Neuronal stem cell (in vitro differentiated cells): ENCODE results near the gene VIL1.
A peak's percentile ranks its signal among the peaks of the same experiment; 100 is the strongest.

Source experiments
- DNase-seq: peaks from one replicate; pipeline ENCODE4 v3.0.0-alpha.2; 2013; ENCODE audit warnings: low spot score
- H2AFZ ChIP-seq: one replicate; pipeline ENCODE4 v1.6.1; 2013; ENCODE audit warnings: mild to moderate bottlenecking, low read length, inconsistent platforms
- H2AK5ac ChIP-seq: 2 replicates; pipeline ENCODE4 v1.6.1; 2013; ENCODE audit warnings: low read depth, mild to moderate bottlenecking, inconsistent platforms, low read length, moderate library complexity, mixed read lengths
- H2BK120ac ChIP-seq: 2 replicates; pipeline ENCODE4 v1.6.1; 2013; ENCODE audit warnings: low read depth, mild to moderate bottlenecking, inconsistent platforms, low read length, moderate library complexity, mixed read lengths
- H2BK12ac ChIP-seq: one replicate; pipeline ENCODE4 v1.6.1; 2013; ENCODE audit warnings: low read length, inconsistent platforms
- H2BK15ac ChIP-seq: 2 replicates; pipeline ENCODE4 v1.6.1; 2013; ENCODE audit warnings: mild to moderate bottlenecking, low read length, inconsistent platforms, mixed read lengths
- H2BK5ac ChIP-seq: one replicate; pipeline ENCODE4 v1.6.1; 2013; ENCODE audit warnings: inconsistent platforms, mild to moderate bottlenecking, low read length, moderate library complexity
- H3K14ac ChIP-seq: one replicate; pipeline ENCODE4 v1.6.1; 2013; ENCODE audit warnings: low read length, inconsistent platforms
- H3K18ac ChIP-seq: 2 replicates; pipeline ENCODE4 v1.6.1; 2013; ENCODE audit warnings: low read length, inconsistent platforms
- H3K23ac ChIP-seq: 2 replicates; pipeline ENCODE4 v1.6.1; 2013; ENCODE audit warnings: low read depth, mild to moderate bottlenecking, mixed read lengths, low read length, inconsistent platforms; ENCODE audit not compliant: poor library complexity
- H3K27ac ChIP-seq: replicated peaks from 3 replicates; pipeline ENCODE4 v1.5.1; 2013; ENCODE audit warnings: low read length, inconsistent platforms
- H3K27me3 ChIP-seq, 3 experiments: 2 replicates each; pipeline ENCODE4 v1.6.1; 2013; ENCODE audit warnings: low read length in 3 of 3, mild to moderate bottlenecking in 2 of 3, inconsistent platforms in 1 of 3, low read depth in 1 of 3, mixed read lengths in 1 of 3, moderate library complexity in 1 of 3; ENCODE audit not compliant: control insufficient read depth in 3 of 3, insufficient read depth in 3 of 3
- H3K36me3 ChIP-seq, 2 donors: replicated peaks in 1 of 2; 2 replicates each; pipeline ENCODE4 v1.6.1; 2013; ENCODE audit warnings: low read length in 2 of 2; ENCODE audit not compliant: control insufficient read depth in 2 of 2, insufficient read depth in 2 of 2
- H3K4ac ChIP-seq: 2 replicates; pipeline ENCODE4 v1.6.1; 2013; ENCODE audit warnings: inconsistent platforms, mild to moderate bottlenecking, low read length, moderate library complexity
- H3K4me1 ChIP-seq, 2 donors: 1 replicate in 1 of 2; 2 replicates in 1 of 2; pipeline ENCODE4 v1.6.1; 2013; ENCODE audit warnings: low read length in 2 of 2, low read depth in 1 of 2; ENCODE audit not compliant: control insufficient read depth in 2 of 2, insufficient read depth in 1 of 2
- H3K4me2 ChIP-seq: one replicate; pipeline ENCODE4 v1.6.1; 2013; ENCODE audit warnings: mild to moderate bottlenecking, low read length, inconsistent platforms; ENCODE audit not compliant: insufficient read depth, poor library complexity, severe bottlenecking
- H3K4me3 ChIP-seq, 2 donors: 2 replicates each; pipeline ENCODE4 v1.5.1; 2013; ENCODE audit warnings: low read length in 2 of 2, mild to moderate bottlenecking in 2 of 2, inconsistent platforms in 1 of 2, moderate library complexity in 1 of 2
- H3K79me1 ChIP-seq: one replicate; pipeline ENCODE4 v1.6.1; 2013; ENCODE audit warnings: low read depth, mild to moderate bottlenecking, inconsistent platforms, low read length, moderate library complexity
- H3K9ac ChIP-seq: one replicate; pipeline ENCODE4 v1.6.1; 2013; ENCODE audit warnings: mild to moderate bottlenecking, low read depth, low read length, inconsistent platforms; ENCODE audit not compliant: poor library complexity
- H3K9me3 ChIP-seq, 2 donors: replicated peaks in 1 of 2; 2 replicates each; pipeline versions ENCODE3 to v1.6.1; 2013; ENCODE audit warnings: low read length in 2 of 2, mild to moderate bottlenecking in 2 of 2, inconsistent platforms in 1 of 2, low read depth in 1 of 2, mixed read lengths in 1 of 2, moderate library complexity in 1 of 2; ENCODE audit not compliant: control insufficient read depth in 2 of 2, insufficient read depth in 1 of 2
- H4K8ac ChIP-seq: one replicate; pipeline ENCODE4 v1.6.1; 2013; ENCODE audit warnings: low read depth, mild to moderate bottlenecking, inconsistent platforms, low read length, moderate library complexity
- H4K91ac ChIP-seq: one replicate; pipeline ENCODE4 v1.6.1; 2013; ENCODE audit warnings: low read length, low read depth, mild to moderate bottlenecking, inconsistent platforms; ENCODE audit not compliant: poor library complexity
- WGBS, 2 donors: extraction: QIAGEN DNeasy Blood & Tissue Kit; methylation state at CpG; one replicate each; pipeline ENCODE4 v1.1.7; 2013; ENCODE audit warnings: missing lambda C conversion rate in 2 of 2, mixed read lengths in 1 of 2; ENCODE audit not compliant: insufficient read length in 2 of 2, insufficient replicate concordance in 1 of 2; ENCODE audit errors: extremely low coverage in 2 of 2; 5-methylcytosine and 5-hydroxymethylcytosine counted together

Gene VIL1

DNA sequence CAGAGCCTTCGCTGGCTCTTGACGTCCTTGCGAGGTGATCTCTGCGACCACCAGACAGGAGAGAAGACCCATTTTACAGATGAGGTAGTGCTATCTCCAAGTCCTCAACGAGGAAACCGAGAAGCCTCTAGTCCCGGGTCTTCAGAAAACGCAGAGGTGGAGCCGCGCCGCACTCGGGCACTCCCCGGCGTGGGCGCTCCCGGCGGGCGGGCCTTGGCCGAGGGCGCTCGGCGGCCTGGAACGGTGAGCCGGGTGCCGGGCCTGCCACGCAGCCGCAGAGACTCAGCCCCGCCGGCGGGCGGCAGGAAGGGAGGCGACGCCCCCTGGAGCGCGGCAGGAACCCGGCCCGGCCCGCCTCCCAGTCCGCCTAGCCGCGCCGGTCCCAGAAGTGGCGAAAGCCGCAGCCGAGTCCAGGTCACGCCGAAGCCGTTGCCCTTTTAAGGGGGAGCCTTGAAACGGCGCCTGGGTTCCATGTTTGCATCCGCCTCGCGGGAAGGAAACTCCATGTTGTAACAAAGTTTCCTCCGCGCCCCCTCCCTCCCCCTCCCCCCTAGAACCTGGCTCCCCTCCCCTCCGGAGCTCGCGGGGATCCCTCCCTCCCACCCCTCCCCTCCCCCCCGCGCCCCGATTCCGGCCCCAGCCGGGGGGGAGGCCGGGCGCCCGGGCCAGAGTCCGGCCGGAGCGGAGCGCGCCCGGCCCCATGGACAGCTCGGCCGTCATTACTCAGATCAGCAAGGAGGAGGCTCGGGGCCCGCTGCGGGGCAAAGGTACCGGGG lies 19.3 kb upstream of the VIL1 start, which contains the start of gene CTDSP1:
TSS of gene CTDSP1 (plus strand) at position 478 of the 776 bp plus-strand sequence. CDS start at position 701, 223 bp downstream.
- Histone ChIP-seq H3K4me1 (peaks cover 28 to 30% of the 10 kb centered on the region in 2 donors), H3K27me3 (peaks cover 22 to 35% (median 35%) of the 10 kb centered on the region in 3 experiments), H2AK5ac (peak within 1 kb of the TSS; percentile 99), H3K14ac (peak within 1 kb of the TSS; percentile 94), H3K4me3 (peak within 1 kb of the TSS; percentile 91 to 92), H3K9ac (peak within 1 kb of the TSS; percentile 96), H2BK15ac (peak within 1 kb of the TSS; percentile 65), H2AFZ (peak within 1 kb of the TSS; percentile 92), H4K91ac (no peak within 1 kb of the TSS), H3K9me3 (peaks cover 0 to 3% of the 10 kb centered on the region in 2 donors), H3K23ac (peak within 1 kb of the TSS; percentile 89), H3K27ac (no peak within 1 kb of the TSS), H3K79me1 (peaks cover 8% of the 10 kb centered on the region), H2BK120ac (peak within 1 kb of the TSS; percentile 97), H4K8ac (no peak within 1 kb of the TSS), H3K4me2 (peak within 1 kb of the TSS; percentile 93), H2BK12ac (peak within 1 kb of the TSS; percentile 88), H3K36me3 (peaks cover 20 to 33% of the 10 kb centered on the region in 2 donors), H3K18ac (peak within 1 kb of the TSS; percentile 98), H2BK5ac (peak within 1 kb of the TSS; percentile 90), H3K4ac (peak within 1 kb of the TSS; percentile 66)
- DNase-seq = peak; percentile 91
- no CpG with 5 or more reads among the region's 78 CpGs for WGBS, 2 donors

GRCh38 chr2:218400167-218400929 lies 18.6 kb upstream of the VIL1 start:
- Histone ChIP-seq H2BK5ac (peak overlapping the region; percentile 90), H2BK120ac (peak overlapping the region; percentile 97), H2AK5ac (peak overlapping the region; percentile 97), H4K91ac (no peak overlapping the region), H2BK15ac (no peak overlapping the region), H3K4me3 (peak overlapping the region; percentile 91 to 92), H3K23ac (peak overlapping the region; percentile 89), H3K18ac (peak overlapping the region; percentile 98), H3K14ac (peak overlapping the region; percentile 94), H2AFZ (peak overlapping the region; percentile 85), H3K27me3 (peaks cover 22 to 31% (median 30%) of the 10 kb centered on the region in 3 experiments), H3K27ac (no peak overlapping the region), H3K4me2 (peak overlapping the region; percentile 93), H3K4me1 (peaks cover 31 to 34% of the 10 kb centered on the region in 2 donors), H2BK12ac (peak overlapping the region; percentile 58), H3K4ac (peak overlapping the region; percentile 66), H4K8ac (no peak overlapping the region), H3K9me3 (no peaks in the 10 kb centered on the region), H3K36me3 (peaks cover 21 to 40% of the 10 kb centered on the region in 2 donors), H3K79me1 (peaks cover 6% of the 10 kb centered on the region), H3K9ac (peak overlapping the region; percentile 96)
- DNase-seq = peak; percentile 30
- no CpG with 5 or more reads among the region's 63 CpGs for WGBS, 2 donors

DNA sequence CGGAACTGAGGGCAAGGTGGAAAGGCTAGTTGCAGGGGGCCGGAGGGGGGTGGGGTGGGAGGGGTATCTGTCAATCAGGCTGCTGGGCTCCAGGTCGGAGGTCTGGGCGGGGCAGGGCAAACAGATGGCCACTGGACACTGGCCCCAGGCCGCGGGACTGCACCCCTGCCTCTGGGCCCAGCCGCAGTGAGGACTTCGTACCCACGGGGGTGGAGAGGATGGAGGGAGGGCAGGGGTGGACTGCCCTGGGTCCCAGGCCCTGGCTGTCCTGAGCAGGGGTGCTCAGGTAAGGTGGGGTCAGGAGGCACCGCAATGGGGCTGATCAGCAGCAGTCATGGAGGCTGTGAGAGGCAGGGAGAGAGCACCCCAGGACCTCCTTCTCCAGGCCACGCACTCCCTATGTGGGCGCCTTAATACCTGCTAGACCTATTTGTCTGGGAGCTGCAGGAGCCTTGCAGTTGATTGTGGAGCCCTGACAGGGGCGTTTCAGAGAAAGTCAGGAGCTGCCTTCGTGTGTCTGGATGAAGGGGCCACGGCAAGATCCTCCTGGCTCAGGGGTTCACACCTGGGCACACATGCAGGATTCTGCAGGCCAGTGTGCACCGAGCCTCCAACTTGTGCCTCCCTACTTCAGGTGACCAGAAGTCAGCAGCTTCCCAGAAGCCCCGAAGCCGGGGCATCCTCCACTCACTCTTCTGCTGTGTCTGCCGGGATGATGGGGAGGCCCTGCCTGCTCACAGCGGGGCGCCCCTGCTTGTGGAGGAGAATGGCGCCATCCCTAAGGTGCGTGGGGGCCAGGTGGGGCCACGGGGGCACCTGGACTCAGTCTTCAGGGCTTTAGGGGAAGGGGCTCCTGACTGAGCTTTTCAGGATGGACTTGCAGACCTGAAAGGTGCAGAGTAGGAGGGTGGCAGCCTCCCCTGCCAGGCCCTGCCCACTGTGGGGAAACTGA lies 17.7 kb upstream of the VIL1 start:
- no CpG with 5 or more reads among the region's 24 CpGs for WGBS, 2 donors

More for the DNA sequence above, 17.7 kb upstream of the VIL1 start:
- no peak overlapping the region for H3K14ac ChIP-seq
- H2AFZ ChIP-seq = peak overlapping the region; percentile 85
- H3K9me3 ChIP-seq = no peaks in the 10 kb centered on the region
- peak overlapping the region; percentile 96 for H3K9ac ChIP-seq
- H3K27me3 ChIP-seq = peaks cover 22 to 31% (median 30%) of the 10 kb centered on the region in 3 experiments
- H4K8ac ChIP-seq = no peak overlapping the region
- peaks cover 21 to 41% of the 10 kb centered on the region in 2 donors for H3K36me3 ChIP-seq
- no peak overlapping the region for H3K27ac ChIP-seq
- DNase-seq = no peak
- H2BK5ac ChIP-seq = no peak overlapping the region
- H3K79me1 ChIP-seq = peaks cover 6% of the 10 kb centered on the region
- no peak overlapping the region for H2BK120ac ChIP-seq
- H3K18ac ChIP-seq = peak overlapping the region; percentile 66
- peak overlapping the region; percentile 62 for H2BK15ac ChIP-seq
- H2BK12ac ChIP-seq = no peak overlapping the region
- peak overlapping the region; percentile 91 to 92 for H3K4me3 ChIP-seq
- H3K23ac ChIP-seq = peak overlapping the region; percentile 89
- H4K91ac ChIP-seq = no peak overlapping the region
- peak overlapping the region; percentile 66 for H3K4ac ChIP-seq
- peaks cover 35 to 41% of the 10 kb centered on the region in 2 donors for H3K4me1 ChIP-seq
- peak overlapping the region; percentile 97 for H2AK5ac ChIP-seq
- peak overlapping the region; percentile 93 for H3K4me2 ChIP-seq
